ENCODE measurements around the gene OARD1.
A peak's percentile ranks its signal among the peaks of the same experiment; 100 is the strongest.

Gene OARD1

GRCh38 chr6:41047745-41048732 is 24.1 kb downstream of the OARD1 start:
- DNase-seq = no peak

- no peak for DNase-seq
Observed at GRCh38 chr6:41047306-41047705, 24.9 kb downstream of the OARD1 start.

DNA sequence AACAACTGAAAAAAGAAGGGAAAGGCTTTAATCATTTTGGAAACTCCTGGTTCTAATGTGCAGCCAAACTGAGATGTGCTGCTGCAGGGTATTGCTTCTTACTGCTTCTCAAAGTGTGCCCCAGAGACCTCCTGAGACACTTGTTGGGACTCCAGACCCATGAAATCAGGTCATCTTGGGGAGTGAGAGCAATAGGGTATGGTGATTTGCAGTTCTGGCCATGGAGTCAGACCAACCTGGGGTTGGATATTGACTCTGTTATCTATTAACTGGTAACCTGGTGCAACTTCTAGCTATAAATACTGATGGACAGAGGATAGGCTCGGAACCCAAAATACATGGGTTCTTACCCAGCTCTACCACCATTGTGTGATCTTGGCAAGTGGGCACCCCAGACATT is 26.1 kb downstream of the OARD1 start:
- no peak for DNase-seq

GRCh38 chr6:41045664-41046063 is 26.5 kb downstream of the OARD1 start:
- no peak for DNase-seq

GRCh38 chr6:41043151-41043550 is 29.0 kb downstream of the OARD1 start:
- DNase-seq = no peak

- DNase-seq = no peak
Observed at GRCh38 chr6:41042226-41043055, 29.7 kb downstream of the OARD1 start, which contains the start of gene TSPO2. TSS of gene TSPO2 (plus strand) at chr6:41042467. CDS start at chr6:41042986, 519 bp downstream.

DNA sequence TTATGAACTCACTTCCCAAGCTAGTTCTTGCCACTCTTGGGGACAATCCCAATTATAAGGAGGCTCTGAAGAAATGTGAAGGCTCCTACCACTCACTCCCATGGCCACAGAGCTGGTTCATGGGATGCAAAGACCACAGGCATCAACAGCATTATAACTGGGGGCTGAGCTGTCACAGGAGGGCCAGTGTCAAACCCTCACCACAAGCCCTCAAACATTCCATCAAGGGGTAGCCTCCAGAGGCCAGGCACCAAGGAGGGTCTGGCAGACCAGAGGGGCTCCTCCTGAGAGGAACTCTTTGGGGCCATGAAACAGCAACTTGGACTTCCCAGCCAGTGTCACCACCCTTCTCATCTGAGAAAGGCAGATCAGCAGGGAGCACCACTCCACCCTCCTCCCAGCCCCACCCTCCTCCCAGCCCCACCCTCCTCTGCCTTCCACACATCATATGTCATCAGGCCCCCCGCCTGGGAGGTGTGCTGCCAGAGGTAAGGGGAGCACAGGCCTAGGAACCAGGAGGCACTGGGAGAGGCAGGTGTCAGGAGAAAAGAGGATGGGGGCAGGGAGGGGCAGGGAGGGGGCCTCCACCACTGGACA is 31.1 kb downstream of the OARD1 start:
- DNase-seq = no peak

- no peak for DNase-seq
Observed at GRCh38 chr6:41040101-41040939, 31.8 kb downstream of the OARD1 start.

- no peak for DNase-seq
Observed at GRCh38 chr6:41039060-41039998, 32.8 kb downstream of the OARD1 start, which contains the start of gene UNC5CL. TSS of gene UNC5CL (minus strand) at chr6:41039221. CDS start at chr6:41035074, 4,147 bp downstream.

DNA sequence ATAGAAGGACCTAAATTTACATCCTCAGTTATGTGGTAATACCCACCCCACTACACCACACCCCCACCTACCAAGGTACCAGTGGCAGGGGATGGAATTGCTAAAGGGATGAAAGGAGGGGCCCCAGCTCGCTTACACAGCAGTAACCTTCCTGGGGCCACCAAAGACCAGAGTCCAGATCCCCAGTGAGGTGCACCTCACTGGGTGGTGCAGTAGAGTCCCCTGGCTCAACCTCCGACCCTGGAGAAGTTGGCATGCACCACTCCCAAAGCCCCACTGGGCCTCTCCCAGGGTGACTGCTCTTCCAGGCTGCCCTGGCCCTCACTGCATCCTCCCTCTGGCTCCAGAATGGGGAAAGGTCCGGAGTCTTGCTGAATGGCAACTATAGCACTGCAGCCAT is 34.0 kb downstream of the OARD1 start:
- no peak for DNase-seq

DNA sequence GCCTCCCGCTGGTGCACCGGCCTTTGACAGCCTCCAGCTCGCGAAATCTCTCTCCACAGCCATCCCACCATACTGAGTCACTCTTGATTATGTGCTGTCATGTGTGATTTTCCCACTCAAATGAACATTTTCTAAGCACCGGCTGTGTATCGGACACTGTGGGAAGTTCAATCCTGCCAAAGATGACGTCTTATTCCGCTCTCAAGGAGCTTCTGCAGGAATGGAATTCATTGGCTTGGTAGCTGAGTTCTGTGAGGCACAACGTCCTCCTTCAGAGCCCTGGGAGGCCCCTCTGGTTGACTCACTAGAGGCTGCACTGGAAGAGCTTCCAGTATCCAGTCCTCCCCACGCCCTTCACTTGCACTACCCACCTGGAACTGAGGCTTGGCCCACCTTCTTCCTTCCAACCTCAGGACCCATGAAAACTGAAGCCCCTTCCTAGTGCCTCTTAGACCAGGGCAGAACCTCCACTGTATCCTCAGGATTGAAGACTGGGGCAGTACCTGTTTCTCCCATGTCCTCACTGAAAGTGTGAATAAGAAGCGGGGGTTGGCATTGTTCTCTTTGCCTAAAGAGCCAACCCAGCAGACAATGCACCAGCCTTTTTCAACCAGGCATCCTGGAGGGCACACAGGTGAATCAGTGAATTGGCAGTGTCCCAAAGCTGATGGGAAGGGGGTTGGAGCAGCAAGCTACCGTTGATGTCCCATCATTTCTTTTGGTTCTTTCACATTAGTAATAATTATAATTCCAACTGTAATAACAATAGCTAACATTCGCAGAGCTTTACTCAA is 34.9 kb downstream of the OARD1 start:
- DNase-seq = no peak

DNA sequence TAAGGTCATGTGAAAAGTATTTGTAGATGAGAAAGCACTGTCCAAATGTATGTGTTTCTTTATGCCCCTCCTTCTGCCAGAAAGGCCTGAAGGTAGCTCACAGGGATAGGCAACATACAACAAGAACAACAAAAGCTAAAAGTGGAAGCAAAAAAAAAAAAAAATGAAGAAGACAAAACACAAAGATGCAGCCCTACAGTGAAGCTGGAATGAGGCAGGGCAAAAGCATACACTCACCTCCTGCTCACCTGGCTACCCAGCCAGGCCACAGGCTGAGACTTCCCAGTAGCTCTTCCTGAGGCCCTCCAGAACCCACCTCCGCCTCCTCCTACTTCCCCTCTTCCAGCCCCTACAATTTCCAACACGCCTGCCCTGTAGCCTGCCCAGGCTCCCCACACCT is 35.6 kb downstream of the OARD1 start:
- DNase-seq = no peak

- DNase-seq = no peak
Observed at GRCh38 chr6:41036186-41036585, 36.0 kb downstream of the OARD1 start.

DNA sequence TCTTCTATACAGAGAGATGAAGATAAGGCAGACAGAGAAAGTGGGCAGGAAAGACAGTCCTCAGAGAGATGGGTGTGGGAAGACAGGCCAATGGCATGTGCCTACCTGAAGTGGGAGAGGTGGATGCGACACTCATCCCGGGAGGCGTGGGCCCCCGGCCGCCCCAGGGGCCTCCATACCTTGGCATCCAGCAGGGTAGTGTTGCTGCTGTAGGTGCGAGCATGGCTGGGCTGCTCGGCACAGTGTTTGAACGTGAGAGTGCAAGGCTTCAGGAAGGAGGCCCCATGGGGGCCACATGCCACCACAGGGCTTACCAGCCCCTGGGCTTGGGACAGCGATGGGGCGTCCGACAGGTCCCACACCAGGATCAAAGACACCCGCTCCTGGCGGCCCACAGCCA is 38.4 kb downstream of the OARD1 start:
- no peak for DNase-seq

DNA sequence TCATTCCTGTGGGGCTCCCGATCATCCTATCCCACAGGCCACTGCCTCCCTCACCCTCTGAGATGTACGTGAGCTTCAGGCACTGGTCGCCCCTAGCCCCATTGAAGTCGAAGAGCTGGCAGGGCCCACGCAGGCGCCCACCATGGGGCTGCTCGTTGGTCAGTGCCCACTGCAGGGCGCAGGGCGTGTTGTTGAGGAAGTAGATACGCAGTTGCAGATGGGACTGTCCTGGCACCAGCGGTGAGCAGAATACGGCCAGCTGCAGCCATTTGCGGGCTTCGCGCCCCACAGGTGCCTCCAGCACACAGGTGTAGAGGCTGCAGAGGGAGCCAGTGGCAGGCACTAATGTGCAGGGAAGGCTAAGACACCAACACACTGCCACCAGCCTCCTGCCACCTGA is 39.3 kb downstream of the OARD1 start:
- no peak for DNase-seq

DNA sequence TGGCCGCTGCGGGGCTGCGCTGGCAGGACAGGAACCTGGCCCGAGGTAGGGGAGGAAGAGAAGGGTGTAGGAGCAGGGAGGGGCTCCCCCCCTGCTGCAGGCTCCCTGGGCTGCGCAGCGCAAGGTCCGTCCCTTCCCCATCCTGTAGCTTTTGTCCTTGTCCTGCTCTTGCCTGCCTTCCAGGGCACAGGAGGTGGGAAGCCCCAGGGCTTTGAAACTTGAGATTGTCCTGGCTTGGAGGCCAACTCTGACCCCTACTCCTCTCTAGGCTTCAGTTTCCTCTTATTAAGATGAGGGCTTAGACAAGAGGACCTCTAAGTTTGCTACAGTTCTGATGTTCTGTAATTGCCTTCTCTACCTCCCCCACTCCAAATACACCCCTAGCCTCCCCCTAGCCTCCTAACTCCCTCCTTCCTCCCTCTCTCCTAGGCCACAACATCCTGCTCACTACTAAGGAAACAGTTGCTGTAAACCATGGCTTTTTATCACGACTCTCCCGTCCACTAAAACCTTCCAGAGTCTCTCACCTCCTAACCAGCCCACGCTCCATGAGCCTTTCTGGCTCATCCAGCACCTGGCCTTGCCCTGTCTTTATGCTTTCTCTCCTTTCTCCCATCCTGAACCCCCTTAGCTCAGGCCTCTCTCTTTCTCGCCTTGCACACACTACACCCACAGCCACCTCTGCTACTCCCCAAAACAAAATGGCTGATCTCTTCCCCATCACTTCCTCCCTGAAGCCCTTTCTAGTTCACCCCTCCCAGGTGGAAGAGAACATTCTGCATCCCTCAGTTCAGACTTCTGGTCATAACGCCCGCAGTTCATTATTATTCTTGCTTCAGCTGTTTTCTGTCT is 43.4 kb downstream of the OARD1 start:
- no peak for DNase-seq

DNA sequence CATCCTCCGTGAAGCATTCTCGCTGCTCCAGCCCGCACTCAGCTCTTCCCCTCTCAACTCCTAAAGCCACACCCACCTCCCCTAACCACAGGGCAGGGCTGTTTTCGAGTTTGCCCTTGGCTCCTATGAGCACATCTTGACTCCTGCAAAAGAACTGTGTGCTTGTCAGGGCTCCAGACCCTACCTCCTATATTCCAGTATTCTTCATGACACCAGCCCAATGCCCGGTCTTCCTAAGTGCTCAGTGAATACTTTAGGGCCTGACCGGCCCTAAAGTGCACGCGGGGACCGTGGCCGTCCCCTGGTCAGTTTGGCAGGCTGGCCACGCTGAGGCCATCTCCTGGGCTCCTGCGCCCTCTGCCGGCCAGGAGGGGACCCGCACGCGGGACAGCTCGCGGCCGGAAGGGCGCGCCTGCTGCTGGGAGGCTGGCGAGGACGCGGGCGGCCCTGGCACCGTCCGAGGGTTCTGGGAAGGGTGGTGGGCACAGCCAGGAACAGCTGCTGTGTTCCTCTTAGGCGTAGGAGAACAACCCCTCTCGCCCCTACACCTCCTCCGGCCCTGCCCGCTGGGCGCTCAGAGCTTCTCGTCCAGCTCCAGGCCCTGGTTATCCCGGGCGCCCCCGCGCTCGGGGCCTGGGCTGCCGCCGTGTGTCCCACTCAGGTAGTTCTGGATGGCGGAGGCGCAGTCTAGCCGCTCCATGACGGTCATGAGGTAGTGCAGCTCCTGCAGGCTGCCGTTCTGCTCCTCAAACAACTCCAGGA is 44.2 kb downstream of the OARD1 start:
- DNase-seq = peak; percentile 55

DNA sequence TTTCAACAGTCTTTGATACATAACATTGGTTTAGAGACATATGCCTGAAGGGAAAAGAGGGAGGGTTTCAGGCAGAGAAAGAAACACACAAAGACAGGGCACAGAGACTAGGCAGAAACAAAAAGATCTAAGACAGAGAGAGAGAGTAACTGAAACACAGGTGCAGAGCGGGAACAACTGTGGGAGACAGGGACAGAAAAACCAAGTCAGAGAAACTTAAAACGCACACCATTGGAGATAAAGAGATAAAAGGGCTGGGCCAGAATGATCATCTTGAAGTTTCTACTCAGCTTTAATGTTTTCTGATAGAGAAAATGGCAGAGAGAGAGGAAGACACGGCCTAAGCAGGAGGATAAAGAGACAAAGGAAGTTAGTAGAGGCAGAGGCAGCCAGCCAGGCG is 44.9 kb downstream of the OARD1 start:
- DNase-seq = no peak
